ENCODE data around the gene LORICRIN. TPM values are rescaled to one million over a fixed set of nuclear protein-coding genes. Genes with fewer than 3 reads are reported as not detected.

The LORICRIN gene
- total RNA-seq, 2 donors from 2014 or later: not detected

DNA sequence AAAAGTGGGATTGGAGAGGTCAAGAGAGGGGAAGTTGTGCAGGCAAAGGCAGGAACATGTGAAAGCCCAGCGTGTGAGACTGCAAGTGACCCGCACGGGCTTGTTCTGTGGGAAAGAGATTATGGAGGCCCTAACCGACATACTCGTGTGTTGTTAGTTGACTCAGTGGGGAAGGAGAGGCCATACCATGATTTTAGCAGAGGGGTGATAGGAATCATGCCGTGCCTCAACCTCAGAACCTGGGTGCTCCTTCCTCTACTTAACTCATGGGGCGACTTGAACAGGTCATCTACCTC, 33.9 kb downstream of the LORICRIN start:
- H3K36me3 ChIP-seq (ENCODE audit: control insufficient read depth, insufficient read depth, low read length): no peaks in the 10 kb centered on the region
- TF ChIP-seq, protein P1, sequence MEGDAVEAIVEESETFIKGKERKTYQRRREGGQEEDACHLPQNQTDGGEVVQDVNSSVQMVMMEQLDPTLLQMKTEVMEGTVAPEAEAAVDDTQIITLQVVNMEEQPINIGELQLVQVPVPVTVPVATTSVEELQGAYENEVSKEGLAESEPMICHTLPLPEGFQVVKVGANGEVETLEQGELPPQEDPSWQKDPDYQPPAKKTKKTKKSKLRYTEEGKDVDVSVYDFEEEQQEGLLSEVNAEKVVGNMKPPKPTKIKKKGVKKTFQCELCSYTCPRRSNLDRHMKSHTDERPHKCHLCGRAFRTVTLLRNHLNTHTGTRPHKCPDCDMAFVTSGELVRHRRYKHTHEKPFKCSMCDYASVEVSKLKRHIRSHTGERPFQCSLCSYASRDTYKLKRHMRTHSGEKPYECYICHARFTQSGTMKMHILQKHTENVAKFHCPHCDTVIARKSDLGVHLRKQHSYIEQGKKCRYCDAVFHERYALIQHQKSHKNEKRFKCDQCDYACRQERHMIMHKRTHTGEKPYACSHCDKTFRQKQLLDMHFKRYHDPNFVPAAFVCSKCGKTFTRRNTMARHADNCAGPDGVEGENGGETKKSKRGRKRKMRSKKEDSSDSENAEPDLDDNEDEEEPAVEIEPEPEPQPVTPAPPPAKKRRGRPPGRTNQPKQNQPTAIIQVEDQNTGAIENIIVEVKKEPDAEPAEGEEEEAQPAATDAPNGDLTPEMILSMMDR (conservative IDR thresholded peaks at IDR 0.05): no peak
- no peak overlapping the region for H3K4me3 Mint-ChIP-seq
- H3K4me1 Mint-ChIP-seq: no peaks in the 10 kb centered on the region
- no peak overlapping the region for H3K9ac ChIP-seq (ENCODE audit: extremely low read depth, low read length, poor library complexity, severe bottlenecking)
- H3K27me3 Mint-ChIP-seq (ENCODE audit: insufficient read depth): peaks cover 9% of the 10 kb centered on the region
- H3K4me3 ChIP-seq (ENCODE audit: low read length): no peak overlapping the region
- no peaks in the 10 kb centered on the region for H3K9me3 Mint-ChIP-seq
- DNase-seq: no peak
- no peak overlapping the region for H3K27ac Mint-ChIP-seq
- no peaks in the 10 kb centered on the region for H3K4me1 ChIP-seq (ENCODE audit: control insufficient read depth, insufficient read depth, low read length)
- no peaks in the 10 kb centered on the region for H3K27me3 ChIP-seq (ENCODE audit: control insufficient read depth, insufficient read depth, low read length, poor library complexity, severe bottlenecking)
- no peaks in the 10 kb centered on the region for H3K36me3 Mint-ChIP-seq (ENCODE audit: low read depth)
- no peak overlapping the region for H3K27ac ChIP-seq (ENCODE audit: low read depth, low read length)
- no peaks in the 10 kb centered on the region for H3K9me3 ChIP-seq (ENCODE audit: control insufficient read depth, low read length)
- WGBS, 2 experiments (ENCODE audit: insufficient coverage in 1 of 2, insufficient read length in 1 of 2): 94 to 100% methylated on average over 7 of the region's 7 CpGs

DNA sequence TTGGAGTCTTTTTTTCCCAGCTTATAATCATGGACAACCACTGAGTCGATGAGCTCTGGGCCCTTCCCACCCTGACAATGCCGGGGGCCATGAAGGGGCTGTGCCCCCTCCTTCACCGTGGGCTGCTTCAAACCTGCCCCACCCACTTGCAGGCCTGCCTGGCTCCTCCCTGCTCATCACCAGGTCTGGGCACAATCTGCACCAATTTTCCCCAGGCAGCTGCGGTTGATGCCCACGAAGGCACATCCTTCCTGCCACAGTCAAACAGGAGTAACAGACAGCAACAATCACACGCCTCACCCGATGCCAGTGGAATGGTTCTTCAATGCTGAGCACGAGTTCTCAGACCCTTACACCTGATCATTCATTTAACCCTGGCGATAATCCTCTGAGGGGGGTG, 34.4 kb downstream of the LORICRIN start:
- Mint-ChIP-seq H3K4me3 (no peak overlapping the region), H3K4me1 (no peaks in the 10 kb centered on the region), H3K9me3 (no peaks in the 10 kb centered on the region), H3K27me3 (ENCODE audit: insufficient read depth) (peaks cover 9% of the 10 kb centered on the region), H3K27ac (no peak overlapping the region), H3K36me3 (ENCODE audit: low read depth) (no peaks in the 10 kb centered on the region)
- no peak for DNase-seq
- Histone ChIP-seq H3K9me3 (ENCODE audit: control insufficient read depth, low read length) (no peaks in the 10 kb centered on the region), H3K4me1 (ENCODE audit: control insufficient read depth, insufficient read depth, low read length) (no peaks in the 10 kb centered on the region), H3K4me3 (ENCODE audit: low read length) (no peak overlapping the region), H3K36me3 (ENCODE audit: control insufficient read depth, insufficient read depth, low read length) (no peaks in the 10 kb centered on the region), H3K27me3 (ENCODE audit: control insufficient read depth, insufficient read depth, low read length, poor library complexity, severe bottlenecking) (no peaks in the 10 kb centered on the region), H3K27ac (ENCODE audit: low read depth, low read length) (no peak overlapping the region), H3K9ac (ENCODE audit: extremely low read depth, low read length, poor library complexity, severe bottlenecking) (no peak overlapping the region)
- TF ChIP-seq, protein P1 (conservative IDR thresholded peaks at IDR 0.05): no peak
- 92 to 94% methylated on average over 6 to 9 of the region's 9 CpGs for WGBS, 2 experiments (ENCODE audit: insufficient coverage in 1 of 2, insufficient read length in 1 of 2)

- Histone ChIP-seq H3K36me3 (ENCODE audit: control insufficient read depth, insufficient read depth, low read length) (no peaks in the 10 kb centered on the region), H3K9me3 (ENCODE audit: control insufficient read depth, low read length) (no peaks in the 10 kb centered on the region), H3K9ac (ENCODE audit: extremely low read depth, low read length, poor library complexity, severe bottlenecking) (no peak overlapping the region), H3K27me3 (ENCODE audit: control insufficient read depth, insufficient read depth, low read length, poor library complexity, severe bottlenecking) (peaks cover 9% of the 10 kb centered on the region), H3K27ac (ENCODE audit: low read depth, low read length) (no peak overlapping the region), H3K4me1 (ENCODE audit: control insufficient read depth, insufficient read depth, low read length) (no peaks in the 10 kb centered on the region), H3K4me3 (ENCODE audit: low read length) (no peak overlapping the region)
- Mint-ChIP-seq H3K4me3 (no peak overlapping the region), H3K9me3 (no peaks in the 10 kb centered on the region), H3K27ac (no peak overlapping the region), H3K27me3 (ENCODE audit: insufficient read depth) (peaks cover 10% of the 10 kb centered on the region), H3K4me1 (no peaks in the 10 kb centered on the region), H3K36me3 (ENCODE audit: low read depth) (no peaks in the 10 kb centered on the region)
- WGBS, 2 experiments (ENCODE audit: insufficient coverage in 1 of 2, insufficient read length in 1 of 2): 83 to 89% methylated on average over 4 to 5 of the region's 5 CpGs
- no peak for DNase-seq
- TF ChIP-seq, protein P1 (conservative IDR thresholded peaks at IDR 0.05): no peak
These were observed 42.8 kb downstream of the LORICRIN start for GRCh38 chr1:153302308-153302707.
